Stimulated activated CD4-positive, alpha-beta T cell treated with anti-CD3 and anti-CD28 coated beads, TNF-alpha, amount 100 ng/mL, for 1 hour (primary cell): ENCODE measurements around the gene BRK1.
"Not testable (repeated sequence)": the region's sequence is repeated elsewhere in the genome, so short reads cannot be mapped to it uniquely, and the experiment has no call there.

Experiments
- DNase-seq, 3 donors: peaks; one replicate each; pipeline ENCODE4 v3.0.0-alpha.2; 2020; ENCODE audit warnings: low read depth in 3 of 3, low spot score in 1 of 3

Gene BRK1

GRCh38 chr3:10176150-10176549 lies 60.7 kb downstream of the BRK1 start:
- not testable (repeated sequence) for DNase-seq
